GM19035 (cell line): ENCODE data around the gene MPO.

Experiments
- ATAC-seq: cut with Tn5 transposase; IDR thresholded peaks from one replicate; pipeline ENCODE4 v1.9.1; 2021; ENCODE audit not compliant: unreplicated experiment

MPO gene

GRCh38 chr17:58280480-58281217, at the start of gene MPO:
Gene MPO (minus strand): TSS chr17:58280935. CDS start chr17:58280758, 177 bp downstream.
- ATAC-seq, result no peak

DNA sequence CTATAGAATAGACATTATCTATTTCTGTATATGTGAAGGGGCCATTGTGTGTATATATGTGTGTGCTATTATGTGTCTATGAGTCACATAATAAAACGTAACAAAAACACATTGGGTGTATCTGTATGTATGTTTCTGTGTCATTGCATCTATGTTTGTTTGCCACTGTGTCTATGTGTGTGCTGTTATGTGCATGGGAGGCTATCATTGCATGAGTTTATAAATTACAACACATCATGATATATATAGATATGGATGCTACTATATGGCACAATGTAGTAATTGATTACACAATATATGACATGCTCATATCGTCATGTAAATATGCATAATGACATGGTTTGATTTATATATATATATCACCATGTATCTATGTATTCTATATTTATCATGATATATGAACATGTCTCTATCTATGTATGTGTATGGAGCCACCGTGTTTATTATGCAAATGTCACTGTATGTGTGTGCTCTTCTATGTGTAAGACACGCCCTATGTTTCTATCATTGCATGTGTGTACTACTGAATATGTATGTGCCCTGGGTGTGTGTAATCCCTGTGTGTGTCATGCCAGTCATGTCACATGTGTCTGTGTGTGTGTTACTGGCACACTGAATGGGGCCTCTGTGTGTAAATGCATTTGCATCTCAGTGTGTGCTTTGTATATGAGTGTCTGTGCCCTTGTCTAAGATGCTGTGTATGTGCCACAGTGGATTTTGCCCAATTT, 49.2 kb upstream of the MPO start:
- ATAC-seq, result peak; percentile 8

DNA sequence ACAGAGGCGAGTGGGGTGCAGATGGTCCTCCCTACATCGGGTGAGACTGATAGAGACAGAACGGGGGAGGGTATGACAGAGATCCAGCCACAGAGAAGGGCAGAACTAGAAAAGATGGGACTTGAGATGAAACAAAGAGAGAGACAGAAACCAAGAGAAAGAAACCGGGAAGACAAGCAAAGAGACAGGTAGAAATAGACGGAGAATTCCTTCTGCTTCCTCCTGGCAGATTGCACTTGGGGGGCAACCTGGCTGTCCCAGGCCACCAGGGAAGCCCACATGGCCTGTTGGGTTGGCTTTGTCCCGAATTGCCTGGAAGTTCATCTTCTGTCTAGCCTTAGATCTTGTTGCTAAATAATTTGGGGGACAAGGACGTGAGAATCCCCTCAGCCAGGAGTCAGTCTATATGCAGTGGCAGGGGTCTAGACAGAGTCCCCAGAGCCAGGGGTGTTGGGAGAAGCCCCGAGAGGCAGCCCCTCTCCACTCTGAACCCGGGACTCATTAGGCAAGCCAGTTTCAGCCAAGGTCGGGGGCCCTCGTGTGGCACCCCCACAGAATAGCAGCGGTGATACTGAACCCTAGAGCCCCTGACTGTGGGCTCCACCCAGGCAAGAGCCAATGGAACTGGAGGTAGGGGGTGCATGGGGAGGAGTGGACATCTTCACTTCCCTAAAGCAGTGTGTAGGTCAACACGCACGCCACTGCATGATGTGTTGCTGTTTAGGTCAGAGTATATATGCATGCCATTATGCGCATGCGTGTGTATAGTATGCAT, 48.5 kb upstream of the MPO start:
- ATAC-seq, result peak; percentile 43

DNA sequence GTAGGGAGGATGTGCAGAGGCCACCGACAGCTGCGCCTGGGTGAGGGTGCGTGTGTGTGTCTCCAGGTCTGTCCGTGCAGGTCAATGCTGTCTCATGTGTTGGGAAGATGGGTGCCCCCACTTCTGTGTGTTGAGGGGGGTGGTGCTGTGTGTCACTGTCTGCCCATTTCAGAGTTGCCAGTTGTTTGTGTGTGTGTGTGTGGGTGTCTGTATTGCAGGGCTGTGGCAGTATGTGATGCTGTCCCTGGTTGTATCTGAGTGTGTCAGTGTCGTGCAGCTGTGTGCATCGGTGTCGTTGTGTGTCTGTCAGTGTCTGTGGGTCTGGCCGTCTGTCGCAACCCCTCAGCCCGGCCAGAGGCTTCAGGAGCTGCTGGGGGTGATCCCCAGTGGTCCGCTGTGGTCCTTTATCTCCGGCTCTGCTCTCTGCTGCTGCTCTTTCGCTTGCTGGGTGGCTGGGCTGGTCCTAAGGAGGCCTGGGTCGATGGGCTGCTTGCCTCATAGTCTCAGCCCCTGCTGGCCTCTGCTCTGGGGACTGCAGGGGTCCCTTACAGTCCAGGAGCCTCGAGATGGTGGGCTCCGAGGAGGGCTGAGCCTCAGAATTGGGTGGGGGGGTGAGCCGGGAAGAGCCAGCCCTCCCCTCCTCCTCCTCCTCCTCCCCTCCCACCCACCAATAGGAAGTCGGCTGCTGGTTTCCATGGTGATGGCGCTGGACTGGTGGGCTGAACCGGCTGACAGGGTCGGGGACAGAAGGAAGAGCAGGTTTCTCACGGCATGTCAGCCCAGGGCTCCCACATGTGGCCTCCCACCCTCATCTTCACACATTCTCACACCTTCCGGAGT, 47.7 kb upstream of the MPO start, which contains the start of gene TSPOAP1:
Gene TSPOAP1, minus strand, starts transcription at position 601 of the 840 bp plus-strand sequence. CDS start 875 bp downstream, outside the sequence.
- peak; percentile 1 for ATAC-seq

GRCh38 chr17:58327363-58328194, 46.8 kb upstream of the MPO start:
- ATAC-seq, result no peak

GRCh38 chr17:58326609-58327362, 46.1 kb upstream of the MPO start:
- ATAC-seq, result no peak

- ATAC-seq, result no peak
These were observed 45.3 kb upstream of the MPO start for GRCh38 chr17:58325976-58326468.

DNA sequence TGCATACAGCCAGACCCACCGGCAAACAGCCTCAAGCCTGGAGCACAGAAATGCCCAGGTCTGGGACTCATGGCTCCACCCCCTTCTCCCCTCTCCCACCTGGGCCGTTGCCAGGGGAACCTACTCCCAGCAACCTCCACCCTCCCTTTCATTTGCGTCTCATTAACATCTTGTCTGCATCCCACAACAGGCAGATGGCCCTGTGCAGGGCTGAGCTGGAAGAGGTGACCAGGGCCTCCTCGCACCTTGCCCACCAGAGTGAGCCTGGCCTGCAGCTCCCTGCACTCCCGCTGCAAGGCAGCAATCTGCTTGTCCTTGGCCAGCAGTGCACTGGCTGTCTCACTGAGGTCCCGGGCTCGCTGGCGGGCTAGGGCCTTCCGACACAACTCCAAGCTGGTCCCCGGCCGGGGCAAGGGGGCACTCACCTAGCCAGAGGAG, 44.6 kb upstream of the MPO start:
- ATAC-seq, result no peak

DNA sequence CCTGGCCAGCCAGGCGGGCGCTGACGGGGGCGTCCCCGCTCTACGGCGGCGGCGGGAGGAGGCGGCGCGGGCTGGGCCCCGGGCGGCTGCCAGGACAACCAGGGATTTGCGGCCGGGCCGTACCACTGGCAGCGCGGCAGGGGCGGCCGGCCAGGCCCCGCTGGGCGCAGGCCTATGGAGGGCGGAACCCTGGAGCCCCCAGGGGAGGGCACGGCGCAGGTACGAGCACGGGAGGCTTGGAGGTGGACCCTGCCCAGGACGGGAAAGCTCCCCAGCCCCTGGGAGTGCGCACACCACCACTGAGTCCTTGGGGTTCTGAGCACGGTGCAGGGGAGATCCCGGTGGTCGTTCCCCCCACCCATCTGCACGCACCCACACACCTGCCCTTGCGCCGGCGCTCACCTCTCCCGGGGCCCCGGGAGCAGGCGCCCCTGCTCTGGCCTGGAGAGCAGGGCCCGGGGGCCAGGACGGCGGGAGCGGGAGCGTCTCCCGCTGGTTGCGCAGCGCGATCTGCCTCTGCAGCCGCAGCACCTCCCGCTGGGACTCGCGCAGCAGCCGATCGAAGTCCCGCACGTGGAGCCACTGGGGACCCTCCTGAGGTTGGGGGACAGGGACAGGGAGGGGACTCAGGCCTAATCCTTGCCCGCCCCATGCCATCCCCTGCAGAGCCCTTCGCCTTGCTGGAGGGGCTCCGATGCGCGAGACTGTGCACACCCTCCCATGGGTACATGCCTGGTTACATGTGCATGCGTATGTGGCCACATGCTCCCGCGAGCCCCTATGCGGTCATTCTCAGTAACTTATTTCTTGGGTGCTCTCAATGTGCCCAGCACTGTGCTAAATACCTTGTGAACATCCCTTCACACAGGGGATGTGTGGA, 43.9 kb upstream of the MPO start:
- ATAC-seq, result no peak

GRCh38 chr17:58324056-58324408, 43.3 kb upstream of the MPO start:
- ATAC-seq, result no peak

DNA sequence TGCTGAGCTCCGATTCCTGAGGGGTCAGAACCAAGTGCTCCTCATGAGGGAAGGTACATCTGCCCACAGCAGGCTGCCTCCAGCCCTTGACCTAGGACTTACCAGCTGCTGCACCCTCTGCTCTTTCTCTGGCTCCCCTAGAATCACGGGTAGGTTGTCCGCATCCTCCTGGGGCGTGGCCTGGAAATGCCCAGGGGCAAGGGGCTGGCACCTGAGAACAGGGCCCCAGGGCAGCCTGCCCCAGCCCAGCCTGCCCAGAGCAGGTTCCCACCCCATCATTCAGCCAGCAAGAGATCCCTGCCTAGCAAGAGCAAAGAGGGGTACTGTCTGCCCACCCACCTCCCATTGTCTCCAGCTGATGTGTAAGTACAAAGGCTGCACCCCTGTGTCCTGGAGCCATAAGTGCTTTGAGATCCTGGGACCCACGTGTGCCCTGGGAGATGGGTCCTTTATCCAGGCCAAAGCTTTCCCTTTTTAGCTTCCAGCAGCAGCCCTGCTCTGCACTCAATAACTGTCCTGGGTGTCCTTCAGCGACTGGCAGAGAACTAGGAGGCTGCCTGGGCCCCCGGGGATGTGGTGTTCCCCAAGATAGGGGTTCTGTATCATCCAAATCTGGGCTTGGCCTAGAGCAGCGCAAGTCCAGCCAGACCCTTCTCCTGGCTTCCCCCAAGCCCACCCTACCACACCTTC, 42.8 kb upstream of the MPO start:
- ATAC-seq, result no peak

DNA sequence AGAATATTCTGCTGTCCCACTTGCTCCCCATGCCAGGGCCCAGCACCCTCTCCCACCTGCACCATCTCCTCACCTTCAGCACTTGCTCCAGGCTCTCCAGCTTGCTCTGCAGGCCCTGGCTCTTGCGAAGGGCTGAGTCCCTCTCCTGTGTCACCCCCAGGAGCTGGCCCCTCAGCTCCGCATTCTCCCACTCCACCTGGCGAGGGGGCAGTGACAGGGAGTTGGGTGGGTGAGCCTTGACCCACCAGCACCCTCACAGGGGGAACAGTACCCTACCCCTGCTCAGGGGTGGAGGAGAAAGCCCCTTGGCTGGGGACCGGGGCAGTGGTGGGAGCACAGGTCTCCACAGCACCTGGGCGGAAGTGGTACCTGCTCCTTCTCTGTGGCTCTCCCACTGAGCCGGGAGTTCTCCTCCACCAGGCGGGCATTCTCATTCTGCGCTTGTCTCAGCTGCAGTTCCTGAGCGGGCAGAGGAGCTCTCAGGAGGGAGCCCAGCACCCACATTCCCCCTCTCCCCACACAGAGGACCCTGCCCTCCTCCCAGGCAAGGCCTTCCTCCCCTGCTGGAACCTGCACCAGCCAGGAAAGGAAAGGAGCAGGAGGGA, 41.9 kb upstream of the MPO start:
- no peak for ATAC-seq

- no peak for ATAC-seq
These were observed 41.1 kb upstream of the MPO start for GRCh38 chr17:58321571-58322525.

- no peak for ATAC-seq
These were observed 40.0 kb upstream of the MPO start for GRCh38 chr17:58320570-58321323.

GRCh38 chr17:58320163-58320558, 39.4 kb upstream of the MPO start:
- ATAC-seq, result no peak
